ENCODE results near the gene PMEL.

- TF ChIP-seq, protein P1, sequence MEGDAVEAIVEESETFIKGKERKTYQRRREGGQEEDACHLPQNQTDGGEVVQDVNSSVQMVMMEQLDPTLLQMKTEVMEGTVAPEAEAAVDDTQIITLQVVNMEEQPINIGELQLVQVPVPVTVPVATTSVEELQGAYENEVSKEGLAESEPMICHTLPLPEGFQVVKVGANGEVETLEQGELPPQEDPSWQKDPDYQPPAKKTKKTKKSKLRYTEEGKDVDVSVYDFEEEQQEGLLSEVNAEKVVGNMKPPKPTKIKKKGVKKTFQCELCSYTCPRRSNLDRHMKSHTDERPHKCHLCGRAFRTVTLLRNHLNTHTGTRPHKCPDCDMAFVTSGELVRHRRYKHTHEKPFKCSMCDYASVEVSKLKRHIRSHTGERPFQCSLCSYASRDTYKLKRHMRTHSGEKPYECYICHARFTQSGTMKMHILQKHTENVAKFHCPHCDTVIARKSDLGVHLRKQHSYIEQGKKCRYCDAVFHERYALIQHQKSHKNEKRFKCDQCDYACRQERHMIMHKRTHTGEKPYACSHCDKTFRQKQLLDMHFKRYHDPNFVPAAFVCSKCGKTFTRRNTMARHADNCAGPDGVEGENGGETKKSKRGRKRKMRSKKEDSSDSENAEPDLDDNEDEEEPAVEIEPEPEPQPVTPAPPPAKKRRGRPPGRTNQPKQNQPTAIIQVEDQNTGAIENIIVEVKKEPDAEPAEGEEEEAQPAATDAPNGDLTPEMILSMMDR (IDR thresholded peaks at IDR 0.05; ENCODE audit: low read depth, low read length, missing input control): no peak
- TF ChIP-seq, protein P2, sequence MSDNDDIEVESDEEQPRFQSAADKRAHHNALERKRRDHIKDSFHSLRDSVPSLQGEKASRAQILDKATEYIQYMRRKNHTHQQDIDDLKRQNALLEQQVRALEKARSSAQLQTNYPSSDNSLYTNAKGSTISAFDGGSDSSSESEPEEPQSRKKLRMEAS (IDR thresholded peaks at IDR 0.05): no peak
- no peak for TF ChIP-seq YY1 (IDR thresholded peaks at IDR 0.05)
- no peak for TF ChIP-seq EGR1 (IDR thresholded peaks at IDR 0.05; ENCODE audit: low read depth in 2 of 2)
- no peak for TF ChIP-seq GABPA (IDR thresholded peaks at IDR 0.05 in 1 of 2, conservative IDR thresholded peaks at IDR 0.05 in 1 of 2)
- TF ChIP-seq FOXA1 (IDR thresholded peaks at IDR 0.05): no peak
- TF ChIP-seq, protein P3, sequence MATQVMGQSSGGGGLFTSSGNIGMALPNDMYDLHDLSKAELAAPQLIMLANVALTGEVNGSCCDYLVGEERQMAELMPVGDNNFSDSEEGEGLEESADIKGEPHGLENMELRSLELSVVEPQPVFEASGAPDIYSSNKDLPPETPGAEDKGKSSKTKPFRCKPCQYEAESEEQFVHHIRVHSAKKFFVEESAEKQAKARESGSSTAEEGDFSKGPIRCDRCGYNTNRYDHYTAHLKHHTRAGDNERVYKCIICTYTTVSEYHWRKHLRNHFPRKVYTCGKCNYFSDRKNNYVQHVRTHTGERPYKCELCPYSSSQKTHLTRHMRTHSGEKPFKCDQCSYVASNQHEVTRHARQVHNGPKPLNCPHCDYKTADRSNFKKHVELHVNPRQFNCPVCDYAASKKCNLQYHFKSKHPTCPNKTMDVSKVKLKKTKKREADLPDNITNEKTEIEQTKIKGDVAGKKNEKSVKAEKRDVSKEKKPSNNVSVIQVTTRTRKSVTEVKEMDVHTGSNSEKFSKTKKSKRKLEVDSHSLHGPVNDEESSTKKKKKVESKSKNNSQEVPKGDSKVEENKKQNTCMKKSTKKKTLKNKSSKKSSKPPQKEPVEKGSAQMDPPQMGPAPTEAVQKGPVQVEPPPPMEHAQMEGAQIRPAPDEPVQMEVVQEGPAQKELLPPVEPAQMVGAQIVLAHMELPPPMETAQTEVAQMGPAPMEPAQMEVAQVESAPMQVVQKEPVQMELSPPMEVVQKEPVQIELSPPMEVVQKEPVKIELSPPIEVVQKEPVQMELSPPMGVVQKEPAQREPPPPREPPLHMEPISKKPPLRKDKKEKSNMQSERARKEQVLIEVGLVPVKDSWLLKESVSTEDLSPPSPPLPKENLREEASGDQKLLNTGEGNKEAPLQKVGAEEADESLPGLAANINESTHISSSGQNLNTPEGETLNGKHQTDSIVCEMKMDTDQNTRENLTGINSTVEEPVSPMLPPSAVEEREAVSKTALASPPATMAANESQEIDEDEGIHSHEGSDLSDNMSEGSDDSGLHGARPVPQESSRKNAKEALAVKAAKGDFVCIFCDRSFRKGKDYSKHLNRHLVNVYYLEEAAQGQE (IDR thresholded peaks at IDR 0.05): no peak
These were observed 47.6 kb upstream of the PMEL start for GRCh38 chr12:56013482-56013881.

All from liver (tissue), 3 donors.